Stimulated activated naive B cell treated with anti-CD40 and anti-IgM and Interleukin-4, amounts not matched to agents 10 μg/mL and 1 μg/mL and 100 μg/mL, for 72 hours (primary cell): ENCODE data around the gene IDH3B.

Source experiments
- ATAC-seq, 2 donors: fragments of 150-1000 bp; cut with Tn5 transposase; replicated peaks; 2 replicates each; pipeline ENCODE4 v1.10.0; 2021; ENCODE audit warnings: moderate library complexity in 1 of 2
- DNase-seq: peaks from one replicate; pipeline ENCODE4 v3.0.0; 2021
- H3K27ac Mint-ChIP-seq: one replicate; pipeline ENCODE4 v1.8.0; 2022; ENCODE audit warnings: mild to moderate bottlenecking, mixed read lengths
- H3K27me3 Mint-ChIP-seq, 2 donors: one replicate each; pipeline ENCODE4 v1.8.0; 2022; ENCODE audit warnings: mixed read lengths in 2 of 2
- H3K36me3 Mint-ChIP-seq, 2 donors: one replicate each; pipeline ENCODE4 v1.8.0; 2022; ENCODE audit warnings: mixed read lengths in 2 of 2, mild to moderate bottlenecking in 1 of 2
- H3K4me1 Mint-ChIP-seq, 2 donors: one replicate each; pipeline ENCODE4 v1.8.0; 2022; ENCODE audit warnings: mixed read lengths in 2 of 2, mild to moderate bottlenecking in 1 of 2
- H3K4me3 Mint-ChIP-seq, 2 donors: one replicate each; pipeline ENCODE4 v1.8.0; 2022; ENCODE audit warnings: mild to moderate bottlenecking in 2 of 2, mixed read lengths in 2 of 2, moderate library complexity in 1 of 2
- H3K9me3 Mint-ChIP-seq, 2 donors: one replicate each; pipeline ENCODE4 v1.8.0; 2022; ENCODE audit warnings: mixed read lengths in 2 of 2, mild to moderate bottlenecking in 1 of 2

Gene IDH3B

DNA sequence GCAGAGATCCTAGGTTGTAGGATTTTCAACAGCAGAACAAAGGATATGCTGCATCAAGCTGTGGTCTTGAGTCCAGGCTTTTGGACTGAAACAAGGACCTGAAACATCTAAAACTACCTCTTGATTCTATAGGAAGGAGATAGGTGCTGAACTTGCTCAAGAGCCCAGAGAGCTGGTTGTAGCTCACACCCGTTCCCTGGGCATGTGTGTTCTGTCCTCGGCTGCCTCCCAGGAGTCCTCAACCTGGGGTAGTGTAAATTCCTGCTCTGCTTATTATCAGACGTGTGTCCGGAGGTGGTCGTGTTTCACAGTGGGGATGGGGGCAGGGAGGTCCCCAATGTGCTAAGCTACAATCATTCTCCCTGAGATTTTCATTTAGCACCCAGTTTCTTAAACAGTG is 6.8 kb downstream of the IDH3B start:
- Mint-ChIP-seq H3K27me3 (no peaks in the 10 kb centered on the region), H3K9me3 (no peaks in the 10 kb centered on the region), H3K36me3 (peaks cover 70 to 84% of the 10 kb centered on the region in 2 donors), H3K27ac (peak overlapping the region; percentile 79), H3K4me1 (peaks cover 30 to 53% of the 10 kb centered on the region in 2 donors), H3K4me3 (no peak overlapping the region)
- ATAC-seq (no peak), DNase-seq (no peak)

DNA sequence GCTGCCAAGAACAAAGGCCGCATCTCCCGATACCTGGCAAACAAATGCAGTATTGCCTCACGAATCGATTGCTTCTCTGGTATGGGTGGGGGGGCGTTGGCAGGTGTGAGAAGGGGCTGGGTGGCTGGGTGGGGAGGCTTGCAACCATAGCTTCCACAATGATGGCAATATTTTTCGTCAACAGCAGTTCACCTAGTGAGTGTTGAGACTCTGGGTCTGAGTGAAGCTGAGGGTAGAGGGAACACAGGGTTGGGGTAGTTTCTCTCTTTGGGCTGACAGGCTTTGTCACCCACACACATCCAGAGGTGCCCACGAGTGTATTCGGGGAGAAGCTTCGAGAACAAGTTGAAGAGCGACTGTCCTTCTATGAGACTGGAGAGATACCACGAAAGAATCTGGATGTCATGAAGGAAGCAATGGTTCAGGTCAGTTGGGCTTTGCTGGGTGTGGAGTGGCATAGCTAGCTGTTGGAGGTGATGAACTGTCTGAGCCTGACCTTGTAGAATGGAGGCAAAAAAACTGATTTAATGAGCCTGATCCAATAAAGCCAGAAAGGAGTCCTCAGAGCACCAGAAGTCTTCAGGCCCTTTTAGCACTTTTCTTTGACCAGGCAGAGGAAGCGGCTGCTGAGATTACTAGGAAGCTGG is 7.4 kb downstream of the IDH3B start:
- peaks cover 65 to 78% of the 10 kb centered on the region in 2 donors for H3K36me3 Mint-ChIP-seq
- no peaks in the 10 kb centered on the region for H3K27me3 Mint-ChIP-seq
- H3K4me1 Mint-ChIP-seq = peaks cover 27 to 46% of the 10 kb centered on the region in 2 donors
- H3K4me3 Mint-ChIP-seq = peak overlapping the region in 1 of 2 donors; percentile 23
- DNase-seq = no peak
- no peaks in the 10 kb centered on the region for H3K9me3 Mint-ChIP-seq
- ATAC-seq = no peak
- H3K27ac Mint-ChIP-seq = peak overlapping the region; percentile 79

DNA sequence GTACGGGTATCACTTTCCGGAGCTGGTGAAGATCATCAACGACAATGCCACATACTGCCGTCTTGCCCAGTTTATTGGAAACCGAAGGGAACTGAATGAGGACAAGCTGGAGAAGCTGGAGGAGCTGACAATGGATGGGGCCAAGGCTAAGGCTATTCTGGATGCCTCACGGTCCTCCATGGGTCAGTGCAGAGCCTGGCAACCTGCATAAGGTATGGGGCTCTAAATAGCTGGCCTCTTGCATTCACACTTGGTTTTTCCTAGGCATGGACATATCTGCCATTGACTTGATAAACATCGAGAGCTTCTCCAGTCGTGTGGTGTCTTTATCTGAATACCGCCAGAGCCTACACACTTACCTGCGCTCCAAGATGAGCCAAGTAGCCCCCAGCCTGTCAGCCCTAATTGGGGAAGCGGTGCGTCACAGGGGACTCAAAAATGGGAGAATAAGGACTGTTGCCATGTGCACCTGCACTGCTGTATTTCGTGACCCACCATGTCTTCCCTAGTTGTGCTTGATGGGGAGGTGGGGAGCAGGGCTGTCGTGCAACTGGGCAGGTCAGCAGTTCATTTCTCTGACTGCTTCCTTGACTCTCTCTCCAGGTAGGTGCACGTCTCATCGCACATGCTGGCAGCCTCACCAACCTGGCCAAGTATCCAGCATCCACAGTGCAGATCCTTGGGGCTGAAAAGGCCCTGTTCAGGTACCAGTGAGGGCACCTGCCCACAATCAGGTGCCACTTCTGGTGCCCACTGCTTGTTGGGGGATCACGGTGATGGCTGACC is 8.5 kb downstream of the IDH3B start:
- ATAC-seq = no peak
- H3K4me3 Mint-ChIP-seq = peak overlapping the region in 1 of 2 donors; percentile 94
- no peaks in the 10 kb centered on the region for H3K9me3 Mint-ChIP-seq
- DNase-seq = no peak
- H3K4me1 Mint-ChIP-seq = peaks cover 27 to 50% of the 10 kb centered on the region in 2 donors
- no peaks in the 10 kb centered on the region for H3K27me3 Mint-ChIP-seq
- peaks cover 65 to 72% of the 10 kb centered on the region in 2 donors for H3K36me3 Mint-ChIP-seq
- no peak overlapping the region for H3K27ac Mint-ChIP-seq

DNA sequence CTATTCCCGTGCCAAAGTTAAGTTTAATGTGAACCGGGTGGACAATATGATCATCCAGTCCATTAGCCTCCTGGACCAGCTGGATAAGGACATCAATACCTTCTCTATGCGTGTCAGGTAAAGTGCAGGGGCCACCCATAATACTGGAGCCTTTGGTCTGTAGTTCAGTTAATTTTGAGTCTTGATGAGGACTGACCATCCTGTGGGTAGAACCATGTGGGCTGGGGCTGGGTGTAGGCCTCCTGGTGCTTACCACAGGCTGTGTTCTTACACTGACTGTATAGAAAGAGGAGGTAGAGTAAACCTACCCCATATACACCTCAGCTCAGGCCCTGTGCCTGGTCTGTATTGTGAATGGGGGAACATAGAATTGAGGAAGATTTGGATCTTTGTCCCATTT is 9.2 kb downstream of the IDH3B start:
- no peak for DNase-seq
- Mint-ChIP-seq H3K4me1 (peaks cover 27 to 56% of the 10 kb centered on the region in 2 donors), H3K4me3 (peak overlapping the region; percentile 94 to 98), H3K36me3 (peaks cover 63 to 67% of the 10 kb centered on the region in 2 donors), H3K27ac (peak overlapping the region; percentile 88), H3K9me3 (no peaks in the 10 kb centered on the region), H3K27me3 (no peaks in the 10 kb centered on the region)
- no peak for ATAC-seq

DNA sequence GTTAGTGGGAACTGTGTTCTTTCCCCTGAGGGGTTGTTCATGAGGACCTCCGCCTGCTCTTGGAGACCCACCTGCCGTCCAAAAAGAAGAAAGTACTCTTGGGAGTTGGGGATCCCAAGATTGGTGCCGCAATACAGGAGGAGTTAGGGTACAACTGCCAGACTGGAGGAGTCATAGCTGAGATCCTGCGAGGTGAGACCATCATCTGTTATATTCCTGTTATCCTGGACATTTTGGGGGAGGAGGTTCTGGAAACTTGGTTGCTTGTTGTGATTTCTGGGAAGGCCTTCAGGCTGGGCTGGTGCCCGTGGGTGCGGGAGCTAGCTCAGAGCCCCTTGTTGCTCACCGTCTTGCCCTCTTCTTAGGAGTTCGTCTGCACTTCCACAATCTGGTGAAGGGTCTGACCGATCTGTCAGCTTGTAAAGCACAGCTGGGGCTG is 9.6 kb downstream of the IDH3B start:
- DNase-seq (no peak), ATAC-seq (no peak)
- Mint-ChIP-seq H3K36me3 (peaks cover 58 to 63% of the 10 kb centered on the region in 2 donors), H3K4me1 (peaks cover 27 to 58% of the 10 kb centered on the region in 2 donors), H3K27ac (peak overlapping the region; percentile 88), H3K27me3 (no peaks in the 10 kb centered on the region), H3K9me3 (no peaks in the 10 kb centered on the region), H3K4me3 (peak overlapping the region; percentile 94 to 98)

DNA sequence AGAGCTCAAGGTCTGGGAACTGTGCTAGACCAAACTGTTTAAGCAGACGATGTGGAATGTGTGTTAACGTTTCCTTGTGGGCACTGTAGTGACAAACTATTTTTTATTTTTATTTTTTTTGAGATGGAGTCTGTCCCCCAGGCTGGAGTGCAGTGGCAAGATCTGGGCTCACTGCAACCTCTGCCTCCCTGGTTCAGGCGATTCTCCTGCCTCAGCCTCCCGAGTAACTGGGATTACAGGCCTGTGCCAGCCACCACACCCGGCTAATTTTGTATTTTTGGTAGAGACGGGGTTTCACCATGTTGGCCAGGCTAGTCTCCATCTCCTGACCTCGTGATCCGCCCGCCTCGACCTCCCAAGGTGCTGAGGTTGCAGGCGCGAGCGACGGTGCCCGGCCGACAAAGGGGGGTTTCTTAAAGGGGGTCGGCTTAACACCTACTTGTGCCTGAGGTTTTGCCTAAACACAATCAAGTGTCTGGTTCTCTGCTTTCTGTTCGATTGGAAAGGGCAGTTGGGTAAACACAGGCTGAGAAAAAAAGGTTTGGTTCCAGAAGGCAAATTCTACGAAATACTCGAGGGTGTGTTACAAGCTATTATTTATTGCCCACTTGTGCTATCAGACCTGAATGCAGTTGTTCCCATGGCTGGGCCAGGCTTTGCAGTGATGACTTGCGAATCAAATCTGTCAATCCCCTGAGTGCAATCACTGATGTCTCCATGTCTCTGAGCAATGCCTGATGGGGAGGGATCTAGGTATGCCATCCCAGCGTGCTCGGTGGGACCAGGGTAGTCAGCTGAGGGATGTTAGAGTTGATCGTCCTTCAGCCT is 10.2 kb downstream of the IDH3B start:
- Mint-ChIP-seq H3K9me3 (no peaks in the 10 kb centered on the region), H3K36me3 (peaks cover 54 to 59% of the 10 kb centered on the region in 2 donors), H3K4me3 (peak overlapping the region; percentile 94 to 98), H3K4me1 (peaks cover 24 to 58% of the 10 kb centered on the region in 2 donors), H3K27ac (peak overlapping the region; percentile 96), H3K27me3 (no peaks in the 10 kb centered on the region)
- DNase-seq (no peak), ATAC-seq (no peak)

DNA sequence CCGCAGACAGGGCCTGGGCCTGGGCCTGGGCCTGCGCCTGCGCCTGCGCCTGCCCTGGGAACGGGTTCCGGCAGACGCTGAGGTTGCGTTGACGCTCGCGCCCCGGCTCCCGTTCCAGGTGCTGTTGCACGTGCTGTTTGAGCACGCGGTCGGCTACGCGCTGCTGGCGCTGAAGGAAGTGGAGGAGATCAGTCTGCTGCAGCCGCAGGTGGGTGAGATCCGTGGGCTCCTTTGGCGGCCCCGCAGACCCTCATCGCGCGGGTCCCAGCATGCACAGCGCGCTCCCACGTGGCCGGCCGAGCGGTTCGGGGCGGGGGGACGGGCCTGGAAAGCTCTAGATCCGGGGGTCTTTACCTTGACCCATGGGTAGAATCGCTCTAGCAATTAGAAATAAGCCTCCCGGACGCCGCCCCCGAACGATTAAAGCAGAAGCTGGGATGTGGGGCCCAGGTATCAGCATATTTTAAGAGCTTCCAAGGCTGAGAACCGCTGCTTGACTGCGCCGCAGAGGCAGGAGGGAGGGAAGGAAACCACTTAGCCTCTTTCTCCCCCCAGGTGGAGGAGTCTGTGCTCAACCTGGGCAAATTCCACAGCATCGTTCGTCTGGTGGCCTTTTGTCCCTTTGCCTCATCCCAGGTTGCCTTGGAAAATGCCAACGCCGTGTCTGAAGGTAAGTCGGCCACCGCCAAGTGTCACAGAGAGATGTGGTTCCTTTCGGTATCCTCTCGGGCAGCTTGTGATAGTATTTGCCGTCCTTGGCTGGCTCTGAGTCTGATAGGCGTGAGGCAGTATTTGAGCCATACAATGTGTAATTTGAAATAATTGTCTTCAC is 11.1 kb downstream of the IDH3B start:
- peak overlapping the region; percentile 96 for H3K27ac Mint-ChIP-seq

DNA sequence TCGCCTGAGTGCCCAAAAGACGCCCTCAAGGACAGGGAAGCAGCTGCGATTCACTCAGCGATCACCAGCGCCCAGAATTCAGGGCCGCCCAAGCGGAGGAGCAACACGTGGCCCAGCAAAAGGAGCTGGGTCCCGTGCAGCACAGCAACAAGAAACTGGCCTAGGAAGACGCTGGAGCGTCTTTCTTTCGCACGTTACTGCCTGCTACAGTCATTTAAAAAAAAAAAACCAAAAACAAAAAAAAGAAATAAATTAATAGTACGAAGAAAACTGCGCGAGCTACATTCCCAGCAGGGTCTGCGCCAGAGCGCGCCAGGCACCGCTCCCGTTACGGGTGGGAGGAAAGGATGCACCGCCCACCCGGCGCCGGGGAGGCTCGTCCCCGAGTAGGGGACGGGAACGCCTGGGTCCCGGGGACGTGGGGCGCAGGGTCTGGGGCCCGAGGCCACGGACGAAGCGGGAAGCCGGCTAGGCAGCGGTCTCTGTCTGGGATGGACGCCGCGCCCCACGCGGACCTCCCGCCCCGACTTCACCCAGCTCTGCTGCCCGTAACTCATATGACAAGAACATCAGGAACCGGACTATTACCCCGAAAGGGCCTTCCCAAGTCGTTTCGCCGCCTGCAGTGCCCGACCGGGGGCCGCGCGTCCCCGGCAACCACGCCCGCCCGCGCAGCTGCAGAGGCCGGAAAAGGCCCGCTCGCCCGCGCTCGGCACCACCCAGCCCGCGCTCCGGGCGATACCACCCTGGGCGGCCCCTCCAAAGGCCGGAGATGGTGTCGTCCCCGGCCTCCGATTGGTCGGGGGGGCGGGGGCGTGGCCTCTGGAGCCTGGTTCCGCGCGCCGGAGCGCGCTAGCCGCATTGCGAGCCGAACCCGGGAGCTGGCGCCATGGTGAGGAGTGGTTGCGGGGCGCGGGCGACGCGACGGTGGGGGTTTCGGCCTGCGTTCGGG is 12.0 kb downstream of the IDH3B start, which contains the start of gene NOP56:
Gene NOP56 (plus strand): TSS at position 861 of the 952 bp plus-strand sequence. CDS start 29 bp downstream, at position 890.
- Mint-ChIP-seq H3K9me3 (no peaks in the 10 kb centered on the region), H3K27ac (peak within 1 kb of the TSS; percentile 99), H3K4me3 (peak within 1 kb of the TSS; percentile 94 to 98), H3K27me3 (no peaks in the 10 kb centered on the region), H3K4me1 (peaks cover 20 to 41% of the 10 kb centered on the region in 2 donors), H3K36me3 (peaks cover 42 to 44% of the 10 kb centered on the region in 2 donors)
- DNase-seq (peak; percentile 94), ATAC-seq (peak; percentile 91 to 92)

More for the DNA sequence above, 11.1 kb downstream of the IDH3B start:
- peak; percentile 58 to 65 for ATAC-seq
- H3K27me3 Mint-ChIP-seq = no peaks in the 10 kb centered on the region
- H3K4me1 Mint-ChIP-seq = peaks cover 22 to 50% of the 10 kb centered on the region in 2 donors
- no peaks in the 10 kb centered on the region for H3K9me3 Mint-ChIP-seq
- H3K4me3 Mint-ChIP-seq = peak overlapping the region; percentile 94 to 98
- DNase-seq = no peak
- peaks cover 48 to 51% of the 10 kb centered on the region in 2 donors for H3K36me3 Mint-ChIP-seq

DNA sequence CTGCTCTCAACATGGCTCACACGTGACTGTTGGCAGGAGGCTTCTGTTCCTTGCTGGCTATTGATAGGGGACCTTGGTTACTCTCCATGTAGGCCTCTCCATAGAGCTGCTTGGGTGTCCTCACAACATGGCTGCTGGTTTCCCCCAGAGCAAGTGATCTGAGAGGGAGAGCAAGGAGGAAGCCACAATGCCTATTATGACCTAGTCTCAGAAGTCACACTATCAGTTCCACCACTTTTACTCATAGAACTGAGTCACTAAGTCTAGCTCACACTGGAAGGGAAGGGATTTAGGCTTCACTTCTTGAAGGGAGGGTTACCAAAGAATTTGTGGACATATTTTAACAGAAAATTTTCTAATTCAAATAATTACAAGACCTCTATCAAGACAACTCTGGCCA is 20.3 kb downstream of the IDH3B start:
- ATAC-seq = no peak
- DNase-seq = no peak
- H3K36me3 Mint-ChIP-seq = peaks cover 4% of the 10 kb centered on the region in 2 donors
- no peaks in the 10 kb centered on the region for H3K27me3 Mint-ChIP-seq
- H3K9me3 Mint-ChIP-seq = no peaks in the 10 kb centered on the region
- H3K27ac Mint-ChIP-seq = no peak overlapping the region
- no peaks in the 10 kb centered on the region for H3K4me1 Mint-ChIP-seq
- no peak overlapping the region for H3K4me3 Mint-ChIP-seq

DNA sequence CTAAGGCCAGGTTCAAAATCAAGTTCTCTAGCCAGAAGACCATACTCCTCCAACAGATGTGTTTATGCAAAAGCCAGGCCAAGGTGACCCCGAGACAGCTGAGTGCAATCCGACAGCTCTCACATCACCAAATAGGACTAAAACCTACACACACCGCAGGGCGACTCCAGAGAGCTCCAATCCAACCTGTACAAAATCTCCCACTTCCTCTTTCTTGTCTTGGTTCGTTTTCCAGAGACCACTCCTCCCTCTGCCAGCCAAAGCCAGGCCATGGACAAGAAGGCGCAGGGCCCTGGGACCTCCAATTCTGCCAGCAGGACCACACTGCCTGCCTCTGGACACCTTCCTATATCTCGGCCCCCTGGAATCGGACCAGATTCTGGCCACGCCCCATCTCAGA is 23.1 kb downstream of the IDH3B start:
- ATAC-seq = no peak
- H3K36me3 Mint-ChIP-seq = peaks cover 4% of the 10 kb centered on the region in 2 donors
- H3K27ac Mint-ChIP-seq = no peak overlapping the region
- DNase-seq = no peak
- no peak overlapping the region for H3K4me3 Mint-ChIP-seq
- no peaks in the 10 kb centered on the region for H3K9me3 Mint-ChIP-seq
- no peaks in the 10 kb centered on the region for H3K4me1 Mint-ChIP-seq
- H3K27me3 Mint-ChIP-seq = peaks cover 0 to 4% of the 10 kb centered on the region in 2 donors

DNA sequence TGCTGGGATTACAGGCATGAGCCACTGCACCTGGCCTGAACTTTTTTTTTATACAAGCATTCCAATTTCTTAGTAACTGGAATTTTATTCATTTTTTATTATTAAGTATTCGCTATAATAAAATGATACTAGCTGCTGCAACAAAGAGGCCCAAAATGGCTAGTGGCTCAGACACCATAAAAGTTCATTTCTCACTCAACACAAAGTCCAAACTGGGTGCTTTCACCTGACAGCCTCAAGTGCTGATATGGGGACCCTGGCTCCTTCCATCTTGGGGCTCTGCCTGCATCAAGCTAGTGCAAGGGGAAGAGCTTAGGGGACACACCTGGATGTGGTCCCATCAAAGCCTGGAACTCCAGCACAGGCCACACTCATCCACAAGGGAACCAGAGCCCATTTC is 23.8 kb downstream of the IDH3B start:
- Mint-ChIP-seq H3K4me3 (no peak overlapping the region), H3K27ac (no peak overlapping the region), H3K36me3 (peaks cover 4% of the 10 kb centered on the region in 2 donors), H3K27me3 (peaks cover 0 to 4% of the 10 kb centered on the region in 2 donors), H3K4me1 (no peaks in the 10 kb centered on the region), H3K9me3 (no peaks in the 10 kb centered on the region)
- no peak for ATAC-seq
- no peak for DNase-seq

DNA sequence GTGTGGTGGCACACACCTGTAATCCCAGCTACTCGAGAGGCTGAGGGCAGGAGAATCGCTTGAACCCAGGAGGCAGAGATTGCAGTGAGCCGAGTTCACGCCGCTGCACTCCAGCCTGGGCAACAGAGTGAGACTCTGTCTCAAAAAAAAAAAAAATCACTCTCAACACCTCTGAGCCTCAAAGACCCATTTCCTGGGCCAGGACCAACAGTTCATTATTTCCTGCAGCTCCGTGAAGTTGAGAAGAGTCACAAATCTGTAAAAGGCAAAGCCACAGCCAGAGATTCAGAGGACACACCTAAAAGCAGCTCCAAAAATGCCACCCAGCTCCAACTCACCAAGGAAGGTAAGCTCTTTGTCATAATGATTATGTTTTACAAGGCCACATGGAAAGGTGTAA is 26.8 kb downstream of the IDH3B start:
- no peak for DNase-seq

More for the DNA sequence above, 26.8 kb downstream of the IDH3B start:
- no peak overlapping the region for H3K4me3 Mint-ChIP-seq
- no peaks in the 10 kb centered on the region for H3K4me1 Mint-ChIP-seq
- no peaks in the 10 kb centered on the region for H3K9me3 Mint-ChIP-seq
- H3K36me3 Mint-ChIP-seq = peaks cover 0 to 4% of the 10 kb centered on the region in 2 donors
- peaks cover 23 to 24% of the 10 kb centered on the region in 2 donors for H3K27me3 Mint-ChIP-seq
- no peak overlapping the region for H3K27ac Mint-ChIP-seq
- no peak for ATAC-seq
